GM21381 (cell line): ENCODE data around the gene PKP1.

Experiments used
- ATAC-seq: cut with Tn5 transposase; IDR thresholded peaks from one replicate; pipeline ENCODE4 v1.9.1; 2021; ENCODE audit warnings: mild to moderate bottlenecking, moderate library complexity; ENCODE audit not compliant: unreplicated experiment

PKP1 gene

DNA sequence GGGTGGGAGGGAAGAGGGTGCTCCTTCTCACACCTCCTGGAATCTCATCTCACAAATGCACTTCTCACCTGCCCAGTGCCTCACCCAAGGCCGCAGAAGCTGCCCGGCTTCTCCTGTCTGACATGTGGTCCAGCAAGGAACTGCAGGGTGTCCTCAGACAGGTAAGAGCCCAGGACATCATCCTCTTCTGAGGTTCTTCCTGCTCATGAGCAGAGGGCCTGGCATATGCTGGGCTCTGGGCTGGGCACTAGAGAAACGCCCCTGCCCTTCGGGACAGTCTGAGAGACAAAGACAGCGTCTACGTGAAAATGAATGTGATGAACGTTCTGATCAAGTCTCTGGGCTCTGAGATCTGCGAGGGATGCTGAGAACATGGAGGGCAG is 42.4 kb downstream of the PKP1 start:
- ATAC-seq: no peak

DNA sequence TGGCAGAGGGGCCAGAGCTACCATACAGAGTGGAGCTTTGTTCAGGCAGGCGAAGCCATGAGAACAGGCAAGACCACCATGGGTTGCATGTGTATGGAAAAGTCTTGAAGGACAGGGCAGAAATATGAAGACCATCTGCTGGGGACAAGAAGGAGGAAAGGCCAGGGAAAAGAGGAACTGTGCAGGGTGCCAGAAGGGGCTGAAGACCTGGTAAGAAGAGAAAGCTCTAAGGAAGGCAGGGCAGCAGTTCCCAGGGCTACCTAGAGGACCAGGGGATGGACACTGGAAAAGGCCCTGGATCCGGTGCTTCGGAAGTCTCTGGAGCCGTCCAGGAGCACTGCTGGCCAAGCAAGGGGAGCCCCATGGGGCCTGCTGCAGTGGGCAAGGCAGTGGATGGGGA is 43.4 kb downstream of the PKP1 start:
- no peak for ATAC-seq

DNA sequence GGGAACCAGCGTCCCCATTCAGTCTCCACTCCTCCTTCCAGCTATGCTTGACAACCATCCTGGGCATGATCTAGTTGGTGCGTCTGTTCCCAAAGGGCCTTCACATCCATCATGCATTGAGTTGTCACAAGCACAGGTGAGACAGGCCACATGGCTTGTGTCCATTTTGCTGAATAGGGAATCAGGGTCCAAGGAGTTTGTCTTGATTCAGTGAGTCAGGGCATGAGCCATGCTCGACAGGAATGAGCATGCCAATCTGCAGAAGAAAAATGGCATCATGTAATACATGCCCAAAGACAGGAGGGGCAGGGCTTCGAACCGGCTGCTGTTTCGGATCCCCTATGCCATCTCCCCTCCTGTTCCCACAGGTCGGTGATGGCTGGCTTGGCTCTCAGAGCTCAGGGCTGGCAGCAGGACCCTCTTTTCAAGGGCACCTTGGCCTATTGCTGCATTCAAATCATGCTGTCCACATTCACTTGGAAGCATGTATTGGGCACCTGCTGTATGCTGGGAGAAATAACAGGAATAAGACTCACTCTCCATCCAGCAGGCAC is 44.5 kb downstream of the PKP1 start:
- ATAC-seq: no peak

DNA sequence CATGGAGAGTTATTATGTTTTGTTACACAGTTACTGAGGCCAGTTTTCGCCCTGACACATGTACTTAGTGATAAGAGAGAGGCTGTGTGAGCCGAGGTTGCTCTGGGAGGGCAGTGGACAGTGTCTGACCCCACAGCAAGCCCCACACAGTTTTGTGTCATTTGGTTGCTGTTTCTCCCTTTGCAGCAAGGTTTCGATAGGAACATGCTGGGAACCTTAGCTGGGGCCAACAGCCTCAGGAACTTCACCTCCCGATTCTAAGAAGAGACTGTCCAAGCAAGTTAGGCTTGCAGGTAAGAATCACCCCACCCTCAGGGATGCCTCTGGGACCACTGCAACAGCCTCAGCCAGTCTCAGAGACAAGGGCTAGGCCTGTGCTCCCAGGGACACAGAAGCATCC is 45.3 kb downstream of the PKP1 start:
- ATAC-seq: no peak

DNA sequence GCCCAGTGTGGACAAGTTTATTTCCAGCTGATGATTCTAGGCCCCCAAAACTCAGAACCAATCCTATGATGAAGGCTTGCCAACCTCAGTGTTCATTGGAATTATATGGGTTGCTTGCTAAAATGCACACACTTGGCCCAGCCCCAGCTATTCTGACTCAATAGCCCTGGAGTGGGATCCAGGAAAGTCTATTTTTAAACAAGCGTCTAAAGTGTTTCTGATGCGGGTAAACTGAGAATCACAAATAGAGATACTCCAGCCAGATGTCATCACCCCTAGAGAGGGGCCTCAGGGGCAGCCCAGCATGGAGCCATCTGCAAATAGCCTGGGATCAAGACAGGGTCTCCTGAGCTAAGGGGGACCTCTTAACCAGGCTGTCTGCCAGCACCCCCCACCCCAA is 46.0 kb downstream of the PKP1 start:
- ATAC-seq: no peak

DNA sequence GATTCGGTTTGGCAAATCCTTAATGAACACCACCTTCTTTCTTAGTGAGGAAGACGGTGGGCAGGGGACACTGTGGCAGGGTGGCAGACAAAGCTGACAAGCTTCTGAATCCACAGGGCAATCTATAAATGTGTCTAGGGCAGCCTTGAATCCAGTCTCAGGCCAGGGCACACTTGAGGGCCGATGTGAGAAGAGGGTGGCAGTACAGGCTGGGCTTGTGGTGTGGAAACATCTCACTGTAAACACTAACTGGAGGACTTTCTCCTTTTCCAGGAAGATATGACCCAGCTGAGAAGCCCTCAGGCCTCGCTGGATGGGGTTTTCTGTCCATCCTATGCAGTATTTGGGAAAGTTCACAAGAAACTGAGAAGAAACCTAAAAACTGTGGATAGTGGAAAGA is 46.5 kb downstream of the PKP1 start:
- ATAC-seq: no peak

DNA sequence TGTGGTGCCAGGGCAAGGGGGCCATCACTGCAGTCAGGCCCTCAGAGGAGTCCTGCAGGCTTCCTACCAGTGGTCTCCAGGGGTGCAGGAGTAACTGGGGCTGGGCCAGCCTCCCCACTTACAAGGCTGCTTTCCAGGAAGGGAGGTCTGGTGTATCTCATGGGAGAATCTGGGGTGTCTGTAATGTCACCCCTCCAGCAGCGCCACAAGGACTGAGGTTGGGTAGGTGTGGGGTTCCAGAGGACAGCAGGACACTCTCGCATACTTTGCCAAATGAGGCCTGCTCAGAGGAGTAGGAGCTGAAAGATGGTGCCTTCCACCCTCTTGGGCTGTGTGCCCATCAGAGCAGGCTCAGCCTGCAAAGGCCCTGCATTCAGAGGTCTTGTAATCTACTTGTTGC is 47.2 kb downstream of the PKP1 start:
- ATAC-seq: no peak

DNA sequence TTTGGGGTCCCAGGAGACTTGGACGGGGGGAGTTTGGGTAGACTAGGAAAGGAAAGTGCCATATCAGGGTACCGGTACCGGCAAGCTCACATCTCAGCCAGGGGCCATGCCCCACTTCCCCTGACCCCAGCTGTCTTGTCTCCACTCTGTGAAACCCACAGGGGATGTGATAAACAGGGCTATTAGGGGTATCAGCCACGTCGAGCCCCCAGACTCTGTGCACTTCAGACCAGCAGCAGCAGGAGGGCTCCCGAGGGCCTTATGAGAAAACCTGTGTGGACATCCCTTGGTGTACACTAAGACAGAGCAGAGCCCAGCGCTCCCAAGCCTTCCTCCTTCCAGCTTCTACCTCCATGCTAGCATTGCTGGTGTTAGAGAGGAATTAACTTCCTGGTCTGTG is 47.9 kb downstream of the PKP1 start:
- no peak for ATAC-seq

DNA sequence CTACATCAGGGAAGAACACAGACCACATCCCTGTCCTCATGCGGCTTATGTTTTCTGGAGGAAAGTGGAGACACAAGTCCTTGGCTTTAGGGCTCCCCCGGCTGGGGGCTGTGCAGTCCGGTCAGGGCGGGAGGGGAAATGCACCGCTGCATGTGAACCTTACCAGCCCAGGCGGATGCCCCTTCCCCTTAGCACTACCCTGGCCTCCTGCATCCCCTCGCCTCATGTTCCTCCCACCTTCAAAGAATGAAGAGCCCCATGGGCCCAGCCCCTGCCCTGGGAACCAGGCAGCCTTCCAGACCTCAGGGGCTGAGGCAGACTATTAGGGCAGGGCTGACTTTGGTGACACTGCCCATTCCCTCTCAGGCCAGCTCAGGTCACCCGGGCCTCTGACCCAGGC is 48.7 kb downstream of the PKP1 start:
- ATAC-seq: no peak

DNA sequence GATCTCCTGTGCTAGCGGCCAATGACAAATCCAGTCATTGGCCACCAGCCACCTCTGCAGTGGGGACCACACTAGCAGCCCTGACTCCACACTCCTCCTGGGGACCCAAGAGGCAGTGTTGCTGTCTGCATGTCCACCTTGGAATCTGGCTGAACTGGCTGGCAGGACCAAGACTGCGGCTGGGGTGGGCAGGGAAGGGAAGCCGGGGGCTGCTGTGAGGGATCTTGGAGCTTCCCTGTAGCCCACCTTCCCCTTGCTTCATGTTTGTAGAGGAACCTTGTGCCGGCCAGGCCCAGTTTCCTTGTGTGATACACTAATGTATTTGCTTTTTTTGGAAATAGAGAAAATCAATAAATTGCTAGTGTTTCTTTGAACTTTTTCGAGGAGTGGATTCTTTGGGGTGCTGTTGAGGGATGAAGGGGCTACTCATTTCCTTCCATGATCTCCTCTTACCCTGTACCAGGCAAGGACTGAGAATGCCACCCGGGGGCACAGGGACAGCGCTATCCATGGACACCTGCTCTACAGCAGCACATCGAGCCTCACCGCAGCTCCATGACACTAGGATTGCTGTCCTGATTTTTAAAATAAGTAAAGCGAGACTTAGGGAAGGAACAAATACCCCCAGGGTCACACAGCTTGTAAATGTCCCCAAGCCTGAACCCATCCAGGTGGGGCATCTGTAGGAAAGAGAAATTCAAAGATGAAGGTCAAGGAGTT is 49.5 kb downstream of the PKP1 start:
- no peak for ATAC-seq

DNA sequence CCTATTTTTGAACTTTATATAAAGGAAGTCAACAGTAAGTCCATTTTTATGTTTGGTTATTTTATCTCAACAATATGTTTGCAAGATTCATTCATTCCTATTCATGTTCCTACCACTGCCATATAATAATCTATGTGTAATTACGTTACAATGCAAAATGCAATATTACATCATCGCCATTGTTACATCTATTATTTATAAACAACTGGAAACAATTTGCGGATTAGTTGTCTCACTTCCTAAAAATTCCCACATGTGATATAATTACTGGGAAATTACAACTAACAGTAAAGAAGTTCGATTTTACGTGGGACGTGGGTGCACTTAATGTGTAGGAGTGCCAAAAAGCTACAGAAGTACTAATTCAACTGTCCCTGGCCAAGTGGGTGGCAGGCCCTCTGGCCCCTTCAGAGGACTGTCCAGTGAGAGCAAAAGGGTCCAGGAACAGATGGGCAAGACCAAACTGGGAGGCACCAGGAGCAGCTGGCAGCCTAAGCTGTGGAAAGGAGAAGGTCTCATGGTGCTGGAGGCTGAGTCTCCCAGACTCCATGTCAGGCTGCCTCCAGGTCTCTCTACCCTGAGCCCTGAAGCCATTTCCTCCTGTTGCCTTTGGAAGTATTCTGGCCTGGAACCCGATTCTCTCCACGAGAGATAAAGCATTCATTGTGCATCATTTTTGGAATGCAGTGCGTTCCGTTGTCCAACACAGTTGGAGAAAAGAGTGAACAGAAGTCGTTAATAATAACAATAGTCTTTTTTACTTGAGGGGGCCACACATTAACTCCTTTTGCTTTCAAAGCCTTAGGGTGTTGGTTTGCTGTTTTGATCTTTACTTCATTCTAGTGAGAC is 51.2 kb downstream of the PKP1 start:
- ATAC-seq: no peak

DNA sequence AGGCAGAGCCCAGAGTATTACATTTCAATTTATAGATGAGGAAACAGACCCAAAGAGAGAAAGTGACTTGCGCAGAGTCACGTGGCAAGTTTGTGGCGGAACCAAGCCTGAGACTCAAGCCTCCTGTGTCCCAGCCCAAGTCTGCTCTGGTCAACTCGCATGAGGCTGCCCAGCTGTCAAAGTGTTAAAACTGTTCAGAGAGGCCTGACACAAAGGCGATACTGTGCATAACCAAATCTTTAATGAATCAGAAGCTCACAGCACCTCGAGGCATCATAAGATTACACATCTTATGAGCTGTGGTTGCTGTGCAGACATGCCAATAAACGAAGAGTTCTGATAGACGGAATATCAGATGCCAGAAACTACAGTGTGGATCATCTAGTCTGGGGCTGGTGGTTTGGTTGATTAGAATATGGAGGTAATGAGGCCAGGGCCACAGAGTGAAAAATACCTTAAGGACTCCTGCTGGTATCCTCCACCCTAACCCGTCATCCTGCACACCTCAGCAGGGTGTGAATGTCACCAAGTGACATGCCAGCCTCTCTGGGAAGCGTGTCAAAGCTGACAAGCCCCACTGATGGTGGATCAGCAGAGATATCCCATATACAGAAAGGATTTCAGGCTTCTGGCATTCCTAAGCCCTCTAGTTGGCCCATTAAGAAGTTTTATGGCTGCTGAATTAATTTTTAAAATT is 52.0 kb downstream of the PKP1 start:
- ATAC-seq: no peak

DNA sequence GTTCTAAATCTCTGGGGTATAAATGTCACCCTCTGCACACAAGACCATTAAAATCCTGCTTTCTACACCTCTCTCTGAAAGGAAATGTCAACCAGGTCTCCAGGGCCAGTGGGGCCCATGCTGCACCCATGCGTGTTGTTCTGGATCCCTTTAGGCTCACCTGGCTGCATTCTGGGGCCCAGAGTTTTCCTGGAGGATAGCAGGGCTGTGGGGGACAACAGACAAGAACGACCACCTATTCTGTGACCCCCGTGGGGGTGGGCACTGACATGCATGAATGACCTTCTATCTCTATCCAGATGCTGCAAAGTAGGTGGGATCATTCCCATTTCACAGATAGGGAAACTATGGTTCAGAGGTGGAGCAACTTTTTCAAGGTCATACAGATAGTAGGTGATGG is 52.6 kb downstream of the PKP1 start:
- ATAC-seq: no peak

DNA sequence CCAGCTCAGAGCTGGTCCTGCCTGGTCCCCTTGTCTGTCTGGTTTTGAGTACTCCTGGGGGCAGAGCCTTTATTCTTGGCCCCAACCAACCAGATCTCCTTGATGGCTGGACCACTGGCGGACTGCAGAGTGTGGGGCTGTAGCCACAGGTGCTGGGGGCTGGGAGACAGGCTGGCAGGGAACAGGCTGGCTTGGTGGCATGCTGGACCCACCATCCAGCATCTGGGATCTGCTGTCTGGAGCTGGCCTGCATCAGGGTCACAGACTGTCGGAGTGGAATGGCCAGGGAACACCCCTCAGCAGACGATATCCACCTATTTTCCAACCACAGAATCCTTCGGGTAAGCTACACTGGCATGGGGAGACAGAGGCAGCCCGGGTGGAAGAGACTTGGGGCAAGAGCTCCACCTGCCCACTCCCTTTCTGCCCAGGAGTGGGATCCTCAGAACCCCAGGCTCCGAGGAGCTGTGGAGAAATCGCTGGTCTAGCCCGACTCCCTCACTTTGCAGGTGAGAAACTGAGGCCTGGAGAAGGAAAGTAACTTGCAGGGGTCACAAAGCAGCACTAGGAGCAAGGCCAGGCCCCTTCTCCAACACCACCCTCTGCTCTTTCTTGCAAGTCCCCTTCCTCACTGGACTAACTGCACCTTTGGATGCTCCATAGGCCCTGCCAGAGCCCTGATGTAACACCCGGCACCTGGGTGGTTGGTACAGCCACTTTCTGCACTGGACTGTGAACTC is 53.6 kb downstream of the PKP1 start:
- ATAC-seq: no peak

DNA sequence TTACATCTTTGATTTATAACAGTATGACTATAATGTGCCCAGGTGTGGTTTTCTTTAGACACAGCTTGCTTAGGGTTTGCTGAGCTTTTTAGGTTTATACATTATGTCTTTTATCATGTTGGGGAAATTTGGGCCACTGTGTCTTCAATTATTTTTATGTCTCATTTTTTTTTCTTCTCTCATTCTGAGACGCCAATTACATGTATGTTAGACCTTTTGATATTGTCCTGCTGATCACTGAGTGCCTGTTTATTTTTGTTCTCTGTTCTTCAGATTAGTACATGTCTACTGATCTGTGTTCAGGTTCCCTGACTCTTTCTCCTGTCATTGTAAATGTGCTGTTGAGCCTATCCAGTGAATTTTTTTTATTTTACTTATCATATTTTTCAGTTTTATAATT is 58.1 kb downstream of the PKP1 start:
- no peak for ATAC-seq

DNA sequence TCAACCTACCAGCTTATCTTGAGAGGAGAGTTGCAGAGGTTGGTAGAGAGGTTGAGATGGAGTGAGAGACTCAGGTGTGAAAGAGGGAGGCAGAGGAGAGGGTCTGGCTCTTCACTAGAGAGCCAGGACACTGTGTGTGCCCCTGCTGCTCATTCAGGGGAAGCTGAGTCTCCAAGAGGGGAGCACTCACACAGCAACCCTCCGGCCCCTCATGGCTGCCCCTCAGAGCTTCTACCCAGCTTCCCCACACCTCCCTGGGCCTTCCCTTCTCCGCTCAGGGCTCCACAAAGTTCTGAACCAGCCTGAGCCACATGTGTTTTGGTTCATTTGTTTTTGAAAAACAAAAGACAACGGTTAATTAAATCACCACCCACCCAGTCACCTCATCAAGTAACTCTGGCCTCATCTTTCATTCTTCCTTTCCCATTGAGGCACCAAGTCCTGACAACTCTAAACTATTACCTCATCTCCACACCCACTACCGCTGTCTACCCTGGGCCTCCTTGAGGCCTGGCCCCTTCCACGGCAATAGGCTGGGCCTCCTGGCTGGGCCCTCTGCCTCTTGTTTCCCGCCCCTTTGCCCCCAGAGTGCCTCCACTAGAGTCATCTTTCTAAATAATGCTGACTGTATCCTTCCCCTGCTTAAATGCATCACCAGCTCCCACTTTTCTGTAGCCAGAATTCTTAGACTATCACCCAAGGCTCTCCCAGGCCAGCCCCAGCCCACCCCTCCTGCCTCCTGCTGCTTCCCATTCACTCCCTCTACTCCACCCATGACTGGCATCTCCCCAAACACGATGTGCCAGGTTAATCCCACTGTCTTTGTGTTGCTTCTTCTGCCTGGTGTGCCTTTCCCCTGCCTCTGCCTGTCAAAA is 61.1 kb downstream of the PKP1 start:
- no peak for ATAC-seq

DNA sequence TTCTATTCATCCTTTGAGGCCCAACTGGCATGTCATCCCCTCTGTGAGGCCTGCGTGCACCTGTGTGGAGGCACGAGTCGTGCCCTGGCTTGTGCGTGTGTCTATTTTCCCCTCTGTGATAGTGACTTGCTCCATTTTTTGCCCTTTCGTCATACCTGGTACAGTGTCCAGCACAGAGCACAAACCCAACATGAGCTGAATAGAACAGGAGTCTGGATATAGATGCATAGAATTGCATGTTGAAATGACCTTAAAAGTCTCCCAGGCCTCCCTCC is 61.7 kb downstream of the PKP1 start:
- ATAC-seq: no peak

DNA sequence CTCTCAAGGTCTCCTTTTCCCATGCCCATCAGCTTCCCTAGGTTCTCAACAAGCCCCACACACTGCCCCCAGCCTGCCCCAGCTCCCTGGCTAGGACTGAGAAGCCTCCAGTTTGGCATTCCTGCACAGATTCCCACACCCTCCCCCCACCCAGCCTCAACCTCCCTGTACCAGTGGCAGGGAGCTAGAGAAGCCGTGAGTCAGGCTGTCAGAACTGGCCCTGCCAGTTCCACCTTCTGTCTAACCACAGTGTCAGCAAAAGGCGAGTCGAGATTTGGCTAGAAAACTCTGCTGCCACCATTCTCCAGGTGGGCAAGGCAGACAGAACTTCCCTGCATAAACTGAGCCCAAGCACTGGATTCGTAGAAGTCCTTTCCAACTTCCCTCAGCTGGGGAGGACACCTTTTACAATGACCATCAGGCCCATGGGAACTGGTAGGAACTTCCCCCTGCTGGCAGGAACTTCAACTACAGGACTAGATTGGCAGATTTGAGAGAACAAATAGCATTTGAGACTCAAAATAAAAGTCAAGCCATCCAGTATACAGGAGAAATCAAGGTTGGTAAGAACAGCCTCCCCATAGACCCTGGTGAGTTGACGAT is 63.1 kb downstream of the PKP1 start:
- ATAC-seq: no peak

DNA sequence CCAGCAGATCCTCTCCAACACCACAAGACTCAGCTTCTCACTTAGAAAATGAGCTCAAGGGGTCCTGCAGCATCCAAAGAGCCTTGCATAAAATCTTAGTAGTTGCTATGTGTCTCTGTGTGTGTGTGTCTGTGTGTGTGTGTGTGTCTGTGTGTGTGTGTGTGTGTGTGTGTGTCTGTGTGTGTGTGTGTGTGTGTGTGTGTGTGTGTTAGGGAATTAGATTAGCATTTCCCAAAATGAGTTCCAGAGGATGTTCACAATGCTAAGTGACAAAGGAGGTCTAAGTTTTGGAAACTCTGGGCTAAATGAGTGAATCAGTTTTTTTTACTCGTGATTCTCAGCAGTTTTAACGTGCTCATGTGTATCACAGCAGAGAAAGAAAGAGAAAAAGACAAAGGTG is 63.7 kb downstream of the PKP1 start:
- ATAC-seq: no peak
